K562 (cell line): ENCODE data around the gene ADAMTS14. TPM values are rescaled to one million over a fixed set of nuclear protein-coding genes. Genes with fewer than 3 reads are reported as not detected.

Source experiments
- ELF1 ChIP-seq: fragments of 200-800 bp; sonication (Bioruptor generic); IDR thresholded peaks from 2 replicates; pipeline ENCODE4 v1.6.1; 2016; ENCODE audit warnings: missing genetic modification characterization, missing compliant biosample characterization
- GMEB1 ChIP-seq: fragments of 250-450 bp; sonication (Bioruptor Pico); IDR thresholded peaks from 2 replicates; pipeline ENCODE4 v1.4.0; 2020; ENCODE audit warnings: mild to moderate bottlenecking
- REST ChIP-seq, 2 experiments: fragments of 450-650 bp; formaldehyde crosslinking in 1 of 2; IDR thresholded peaks; 2 replicates each; pipeline versions ENCODE4 v1.4.0 to v1.6.1; 2014 to 2020; ENCODE audit warnings: mild to moderate bottlenecking in 2 of 2, borderline replicate concordance in 1 of 2, low read depth in 1 of 2
- SMARCA4 ChIP-seq: fragments of 450-650 bp; IDR thresholded peaks from 2 replicates; pipeline ENCODE4 v1.6.1; 2016
- ZKSCAN3 ChIP-seq: fragments of 250-450 bp; sonication (Bioruptor Pico); IDR thresholded peaks from 2 replicates; pipeline ENCODE4 v1.4.0; 2020
- ZNF318 ChIP-seq, 2 experiments: fragments of 450-650 bp; IDR thresholded peaks; 2 replicates each; pipeline ENCODE4 v1.6.1; 2016; ENCODE audit warnings: mild to moderate bottlenecking in 2 of 2, borderline replicate concordance in 1 of 2, low read depth in 1 of 2, moderate library complexity in 1 of 2
- ZNF561 ChIP-seq: fragments of 450-650 bp; formaldehyde crosslinking; conservative IDR thresholded peaks from 2 replicates; pipeline ENCODE4 v1.4.0; 2020; ENCODE audit warnings: mild to moderate bottlenecking, moderate library complexity
- ZNF644 ChIP-seq: fragments of 200-800 bp; sonication (Bioruptor generic); IDR thresholded peaks from 2 replicates; pipeline ENCODE4 v1.6.1; 2016; ENCODE audit warnings: low read depth, missing genetic modification characterization, missing compliant biosample characterization
- polyA plus RNA-seq, 8 experiments: library from polyadenylated mRNA; depleted of rRNA in 4 of 8; stranded (reverse) in 5 of 8; unstranded in 3 of 8; fragments of >200 nt; fragmentation: Nextera tagmentation in 2 of 8; fragmentation: Illumina TruSeq in 1 of 8; extraction: Ambion mirVana in 2 of 8; extraction: Trizol in 1 of 8; gene quantifications; 2 replicates each; pipeline versions ENCODE4 v1.2.1 to v1.2.3, GENCODE V29; 2011 to 2014; ENCODE audit warnings: inconsistent platforms in 1 of 8, missing spikeins in 1 of 8
- total RNA-seq, 7 experiments: library from RNA; depleted of rRNA in 6 of 7; stranded (reverse); fragments of >200 nt in 6 of 7; fragmentation: Illumina TruSeq in 2 of 7; extraction: Trizol in 2 of 7; gene quantifications; 2 replicates each; pipeline versions ENCODE4 v1.2.1 to v1.2.3, GENCODE V29; 2011 to 2021; ENCODE audit warnings: low replicate concordance in 1 of 7

The ADAMTS14 gene
- total and polyA plus RNA-seq, 9 of the 15 experiments (the other 6 are each of a cell fraction or from before 2014, with no cell fraction given) = 0.04 to 37.4 (median 15.9) TPM

- TF ChIP-seq GMEB1 (no peak), REST (IDR thresholded peaks at IDR 0.05; ENCODE audit: borderline replicate concordance) (no peak), REST (CRISPR knock-in tag; IDR thresholded peaks at IDR 0.05; ENCODE audit: low read depth) (no peak), ZNF318 (IDR thresholded peaks at IDR 0.05; ENCODE audit: borderline replicate concordance in 1 of 2, low read depth in 1 of 2) (no peak), ZNF561 (CRISPR knock-in tag) (no peak), ZKSCAN3 (no peak), ZNF644 (tag) (no peak), ELF1 (tag) (no peak), SMARCA4 (no peak)
Observed at GRCh38 chr10:70779511-70780369, 107.4 kb downstream of the ADAMTS14 start (continued).
